Endothelial cell of umbilical vein (primary cell): ENCODE results near the gene NAV2. TPM values are rescaled to one million over a fixed set of nuclear protein-coding genes. Genes with fewer than 3 reads are reported as not detected.

Experiments
- BruUV-seq: library from RNA; stranded (reverse); fragments of 400-500 nt; replicated peaks from 2 replicates; lab custom pipeline; 2021; lab: Mats Ljungman, UMichigan
- CTCF ChIA-PET: fragments of 300-600, 350-600 bp; sonication (Branson Sonifier 250); formaldehyde crosslinking; loops from one replicate; lab custom pipeline; 2021; ENCODE audit warnings: antibody characterized with exemption, inconsistent platforms; lab: Charles Lee
- POLR2A ChIA-PET: fragments of 300-600, 350-600 bp; sonication (Branson Sonifier 250); formaldehyde crosslinking; loops from one replicate; lab custom pipeline; 2021; ENCODE audit warnings: antibody characterized with exemption, inconsistent platforms; lab: Charles Lee
- DNase-seq: peaks from one replicate; pipeline ENCODE4 v3.0.0-alpha.2; 2011; ENCODE audit warnings: low read depth, low spot score
- FAIRE-seq: peaks from 2 replicates; lab custom pipeline; 2011; peaks lifted over from hg19 to GRCh38; lab: Jason Lieb, UNC
- H2AFZ ChIP-seq: 2 replicates; pipeline ENCODE4 v1.6.0; 2012; ENCODE audit warnings: low read depth, low read length, control low read depth, inconsistent platforms
- H3K27ac ChIP-seq: 2 replicates; pipeline ENCODE4 v1.5.1; 2011; ENCODE audit warnings: low read depth, mild to moderate bottlenecking, control low read depth, low read length, moderate library complexity; ENCODE audit not compliant: insufficient read depth
- H3K27me3 ChIP-seq, 2 experiments: 2 replicates each; pipeline versions ENCODE4 v1.6.0 to v1.6.1; 2011; ENCODE audit warnings: low read length in 2 of 2, mixed read lengths in 1 of 2; ENCODE audit not compliant: control insufficient read depth in 2 of 2, insufficient read depth in 2 of 2
- H3K36me3 ChIP-seq, 2 experiments: 2 replicates in 1 of 2; 3 replicates in 1 of 2; pipeline ENCODE4 v1.5.1; 2011; ENCODE audit warnings: low read length in 2 of 2, mild to moderate bottlenecking in 1 of 2, moderate library complexity in 1 of 2; ENCODE audit not compliant: control insufficient read depth in 2 of 2, insufficient read depth in 2 of 2; ENCODE audit errors: extremely low read depth in 1 of 2
- H3K4me1 ChIP-seq: 3 replicates; pipeline ENCODE4 v1.5.1; 2011; ENCODE audit warnings: mild to moderate bottlenecking, low read length; ENCODE audit not compliant: control insufficient read depth, insufficient read depth; ENCODE audit errors: extremely low read depth
- H3K4me2 ChIP-seq: 2 replicates; pipeline ENCODE4 v1.6.1; 2011; ENCODE audit warnings: low read length, control low read depth, mixed read lengths; ENCODE audit not compliant: insufficient read depth
- H3K4me3 ChIP-seq, 3 experiments: fragments of 200-600 bp in 1 of 3; sonication (generic), shearing (Covaris generic) in 1 of 3; replicated peaks in 1 of 3; 2 replicates each; pipeline ENCODE4 v1.5.1; 2011 to 2016; ENCODE audit warnings: control low read depth in 3 of 3, low read length in 3 of 3, mild to moderate bottlenecking in 2 of 3, inconsistent platforms in 1 of 3, low read depth in 1 of 3, moderate library complexity in 1 of 3; ENCODE audit not compliant: insufficient read depth in 1 of 3
- H3K79me2 ChIP-seq: 2 replicates; pipeline ENCODE4 v1.6.0; 2012; ENCODE audit warnings: low read length, inconsistent platforms; ENCODE audit not compliant: control insufficient read depth, insufficient read depth
- H3K9ac ChIP-seq: replicated peaks from 2 replicates; pipeline ENCODE3; 2011; ENCODE audit warnings: low read length, control low read depth; ENCODE audit not compliant: insufficient read depth; ENCODE audit errors: extremely low read depth
- H3K9me1 ChIP-seq: replicated peaks from 3 replicates; pipeline ENCODE4 v1.6.0; 2011; ENCODE audit warnings: mild to moderate bottlenecking, low read length; ENCODE audit not compliant: control insufficient read depth, insufficient read depth; ENCODE audit errors: extremely low read depth
- H3K9me3 ChIP-seq: replicated peaks from 2 replicates; pipeline ENCODE4 v1.5.1; 2012; ENCODE audit warnings: low read length, inconsistent platforms; ENCODE audit not compliant: control insufficient read depth, insufficient read depth
- H4K20me1 ChIP-seq: replicated peaks from 2 replicates; pipeline ENCODE3; 2011; ENCODE audit warnings: mild to moderate bottlenecking, low read length; ENCODE audit not compliant: control insufficient read depth, insufficient read depth; ENCODE audit errors: extremely low read depth
- FOS ChIP-seq: IDR thresholded peaks from 2 replicates; pipeline ENCODE4 v1.6.1; 2011; ENCODE audit warnings: mild to moderate bottlenecking, low read length, moderate library complexity, borderline replicate concordance; ENCODE audit not compliant: insufficient read depth
- JUN ChIP-seq: IDR thresholded peaks from 2 replicates; pipeline ENCODE4 v1.6.1; 2011; ENCODE audit warnings: borderline replicate concordance, low read depth; ENCODE audit not compliant: insufficient read length, insufficient read depth
- POLR2A ChIP-seq: IDR thresholded peaks from 2 replicates; pipeline ENCODE4 v1.6.1; 2012; ENCODE audit warnings: low read depth, mild to moderate bottlenecking, control low read depth, low read length
- POLR2AphosphoS5 ChIP-seq: IDR thresholded peaks from 2 replicates; pipeline ENCODE4 v1.6.1; 2012; ENCODE audit warnings: low read depth, mild to moderate bottlenecking, control low read depth, low read length, moderate library complexity; ENCODE audit not compliant: insufficient read depth
- dilution Hi-C: fragments of 300-500 bp; cut with MboI; formaldehyde crosslinking; loops from one replicate; pipeline ENCODE4 v1.15.0; 2019; ENCODE audit warnings: low sequenced_read_pairs; ENCODE audit not compliant: extremely low pct_ligation_motif_present
- intact Hi-C: fragments of 100-400 bp; cut with micrococcal nuclease; formaldehyde crosslinking; loops from one replicate; pipeline ENCODE4 v1.10.0; 2022
- polyA plus RNA-seq, 4 experiments: library from polyadenylated mRNA; depleted of rRNA in 3 of 4; stranded (reverse) in 3 of 4; unstranded in 1 of 4; fragments of >200 nt; gene quantifications; 2 replicates each; pipeline versions ENCODE4 v1.2.1 to v1.2.3, GENCODE V29; 2011 to 2012; ENCODE audit warnings: missing spikeins in 1 of 4
- total RNA-seq: library from RNA; stranded (reverse); gene quantifications from 2 replicates; pipeline ENCODE4 v1.2.3, GENCODE V29; 2021

NAV2 gene
- total and polyA plus RNA-seq, 2 donors (not counting 3 experiments of a cell fraction or from before 2014, with no cell fraction given), result 10.9 to 68.0 TPM

- Histone ChIP-seq H3K9me1 (no peaks in the 10 kb centered on the region), H3K4me1 (peaks cover 7% of the 10 kb centered on the region), H3K4me2 (no peak overlapping the region), H3K4me3 (no peak overlapping the region), H3K9me3 (no peaks in the 10 kb centered on the region), H3K36me3 (peaks cover 5 to 6% of the 10 kb centered on the region in 2 experiments), H3K27ac (no peak overlapping the region), H3K27me3 (no peaks in the 10 kb centered on the region), H3K79me2 (peaks cover 3% of the 10 kb centered on the region), H3K9ac (no peak overlapping the region), H4K20me1 (no peaks in the 10 kb centered on the region), H2AFZ (no peak overlapping the region)
- POLR2A ChIA-PET, result no interaction called here
- TF ChIP-seq POLR2A (no peak), JUN (no peak), FOS (no peak)
- FAIRE-seq (no peak), DNase-seq (no peak)
- CTCF ChIA-PET, result interaction anchor here (1.0 kb wide), 1 partner anchor 10 kb away, joined by 3 read pairs; no protein-coding TSS in a partner anchor
- BruUV-seq, result no TSS peak
- dilution Hi-C loops, result no loop called here
- intact Hi-C loops, result no loop called here
Measured at GRCh38 chr11:19889531-19889930, 176.9 kb downstream of the NAV2 start.

DNA sequence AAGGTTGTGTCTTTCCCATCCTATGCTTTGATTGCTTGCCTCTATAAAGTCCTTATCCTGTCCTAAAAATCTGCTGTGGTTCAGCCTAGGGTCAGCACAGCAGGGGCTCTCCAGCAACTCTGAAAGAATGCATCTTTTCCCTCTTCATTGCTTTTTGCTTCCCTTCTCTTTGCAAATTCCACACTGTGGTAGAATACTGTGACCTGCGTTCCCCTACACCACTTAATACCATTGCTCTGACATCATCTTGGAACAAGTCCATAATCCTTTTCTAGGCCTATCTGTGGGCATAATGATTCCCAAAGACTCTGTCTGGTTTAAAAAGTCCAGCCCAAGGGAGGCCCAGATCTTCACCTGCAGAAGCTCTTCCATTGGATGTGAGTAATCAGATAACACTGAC lies 177.7 kb downstream of the NAV2 start:
- TF ChIP-seq POLR2AphosphoS5, result no peak
- peaks cover 3 to 5% of the 10 kb centered on the region in 2 experiments for H3K36me3 ChIP-seq
- no peaks in the 10 kb centered on the region for H3K9me3 ChIP-seq
- H3K4me1 ChIP-seq, result peaks cover 7% of the 10 kb centered on the region
- BruUV-seq, result no TSS peak
- no peaks in the 10 kb centered on the region for H4K20me1 ChIP-seq
- peaks cover 3% of the 10 kb centered on the region for H3K79me2 ChIP-seq
- H3K9ac ChIP-seq, result no peak overlapping the region
- no peaks in the 10 kb centered on the region for H3K27me3 ChIP-seq
- CTCF ChIA-PET, result interaction anchor here (0.6 to 1.6 kb wide), 4 partner anchors 11 to 490 kb away, joined by 3 to 8 read pairs (median 3); no protein-coding TSS in a partner anchor
- H3K4me2 ChIP-seq, result no peak overlapping the region
- H3K27ac ChIP-seq, result no peak overlapping the region
- dilution Hi-C loops (no loop called here), intact Hi-C loops (no loop called here)
- H3K9me1 ChIP-seq, result no peaks in the 10 kb centered on the region
- DNase-seq (peak; percentile 37), FAIRE-seq (peak; percentile 18)
- POLR2A ChIA-PET, result no interaction called here
- no peak overlapping the region for H3K4me3 ChIP-seq
- no peak overlapping the region for H2AFZ ChIP-seq
